Superior temporal gyrus (tissue), 1 donor: ENCODE measurements around the gene GBX2.

ENCODE experiments used
- DNase-seq: peaks from one replicate; pipeline ENCODE4 v3.0.0-alpha.2; 2016; ENCODE audit errors: extremely low spot score

Gene GBX2

DNA sequence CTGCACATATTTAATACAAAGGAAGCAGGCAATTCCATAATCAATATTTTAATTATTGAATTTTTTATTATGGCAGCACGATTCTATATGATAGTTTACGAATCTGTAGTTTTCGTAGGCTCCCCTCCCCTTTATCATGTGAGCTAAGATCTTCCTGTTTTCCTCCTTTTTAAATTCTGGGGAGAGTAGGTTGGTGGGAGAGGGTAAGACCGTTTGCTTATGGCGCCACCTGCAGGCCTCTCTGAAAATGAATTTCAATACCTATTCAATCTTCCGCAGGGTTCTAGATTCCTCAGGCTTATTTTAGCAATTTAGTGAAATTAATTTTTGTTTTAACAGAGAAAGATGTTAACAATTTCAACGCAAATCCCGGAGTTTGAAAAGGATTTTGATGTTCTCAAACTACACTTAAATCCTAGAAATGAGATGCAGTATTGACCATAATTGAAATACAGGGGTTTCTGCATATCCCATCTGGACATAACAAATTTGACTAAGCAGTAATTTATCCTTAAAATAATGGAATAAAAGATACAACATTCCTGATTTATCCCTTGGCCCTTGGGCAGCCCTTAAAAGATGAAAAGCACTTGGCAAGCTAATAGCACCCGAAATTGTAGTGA is 12.8 kb upstream of the GBX2 start:
- DNase-seq, result peak; percentile 63

DNA sequence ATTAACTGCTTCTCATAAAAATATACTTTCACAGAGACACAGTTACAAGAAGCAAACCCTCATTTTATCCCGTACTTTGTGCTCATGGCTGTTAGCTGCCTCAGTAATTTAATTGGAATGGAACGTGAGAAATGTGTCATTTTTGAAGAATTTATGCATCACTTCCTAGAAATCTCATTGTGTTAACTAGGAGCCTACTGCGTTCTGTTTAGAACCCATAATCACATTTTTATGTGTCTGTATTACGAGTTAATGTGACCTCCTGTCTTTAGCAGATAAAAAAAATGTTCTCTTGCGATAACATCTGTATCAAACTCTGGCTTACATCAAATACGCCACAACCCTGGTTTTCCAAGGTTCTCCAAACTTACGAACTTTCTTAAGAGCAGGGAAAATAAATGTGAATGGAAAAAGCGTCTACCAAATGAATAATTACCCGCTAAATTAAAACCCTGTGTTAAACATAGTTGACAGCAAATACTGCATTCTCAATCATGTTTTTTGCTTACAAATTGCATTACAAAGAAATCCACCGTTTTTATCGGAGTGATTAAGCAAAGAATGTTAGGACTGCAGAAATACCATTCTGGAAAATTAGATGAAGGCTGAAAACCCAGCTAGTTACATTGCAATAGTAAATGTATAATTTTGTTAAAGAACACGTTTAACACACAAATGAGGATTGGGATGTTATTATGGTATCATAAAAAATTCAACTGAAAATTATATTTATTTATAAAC is 12.1 kb upstream of the GBX2 start:
- DNase-seq, result no peak

DNA sequence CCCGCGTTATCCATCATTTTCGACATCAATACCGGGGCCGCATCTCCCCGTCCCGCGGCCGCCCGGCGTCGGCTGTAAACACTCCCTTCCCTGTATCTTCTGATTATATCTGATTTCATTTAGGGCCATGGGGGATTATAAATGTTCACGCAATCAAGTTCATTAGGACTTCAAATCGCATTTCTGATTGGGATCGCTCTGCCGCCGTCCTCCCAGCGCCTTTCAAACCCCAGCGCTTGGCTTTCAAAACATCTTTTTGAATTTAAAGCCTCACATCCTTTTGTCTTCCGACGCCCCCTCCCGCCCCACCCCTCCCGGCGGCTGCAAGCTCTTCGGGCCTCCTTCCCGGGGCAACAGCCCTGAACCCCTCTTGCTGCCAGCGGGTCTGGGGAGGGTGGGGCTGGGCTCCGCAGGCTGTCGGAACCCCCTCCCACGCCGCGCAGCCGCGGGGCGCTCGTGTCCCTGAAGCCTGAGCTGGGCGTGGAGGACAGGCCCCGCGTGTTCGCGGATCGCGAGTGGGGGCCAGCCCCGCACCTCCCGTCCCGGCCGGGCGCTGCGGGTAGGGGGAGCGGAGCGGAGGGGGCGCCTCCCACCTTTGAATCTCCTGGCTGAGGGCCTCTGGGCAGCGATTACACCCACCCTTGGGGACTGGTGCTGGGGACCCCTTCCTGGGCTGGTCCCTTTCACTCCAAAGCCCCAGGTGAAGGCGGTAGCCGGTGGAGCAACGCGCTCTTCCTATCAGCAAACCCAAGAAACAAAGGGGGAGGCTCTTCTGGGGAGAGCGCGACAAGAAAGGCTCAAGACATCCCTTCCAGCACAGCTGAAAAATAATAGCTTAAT is 11.3 kb upstream of the GBX2 start:
- no peak for DNase-seq

DNA sequence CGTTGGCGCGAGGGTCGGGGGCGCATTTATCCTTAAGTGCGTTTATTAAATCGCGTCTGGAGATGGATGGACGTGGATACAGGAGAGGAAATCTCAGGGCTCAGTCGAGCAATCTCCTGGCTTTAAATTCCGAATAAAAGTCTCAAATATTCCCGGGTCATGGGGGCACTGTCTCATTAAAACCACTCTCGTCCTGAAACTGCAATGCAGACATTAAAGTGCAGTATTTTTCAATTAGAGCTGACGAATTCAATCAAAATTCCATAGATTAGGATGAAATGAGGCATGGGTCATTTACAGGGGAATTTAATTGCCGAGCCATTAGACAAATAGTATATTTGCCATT is 10.7 kb upstream of the GBX2 start:
- DNase-seq, result no peak

DNA sequence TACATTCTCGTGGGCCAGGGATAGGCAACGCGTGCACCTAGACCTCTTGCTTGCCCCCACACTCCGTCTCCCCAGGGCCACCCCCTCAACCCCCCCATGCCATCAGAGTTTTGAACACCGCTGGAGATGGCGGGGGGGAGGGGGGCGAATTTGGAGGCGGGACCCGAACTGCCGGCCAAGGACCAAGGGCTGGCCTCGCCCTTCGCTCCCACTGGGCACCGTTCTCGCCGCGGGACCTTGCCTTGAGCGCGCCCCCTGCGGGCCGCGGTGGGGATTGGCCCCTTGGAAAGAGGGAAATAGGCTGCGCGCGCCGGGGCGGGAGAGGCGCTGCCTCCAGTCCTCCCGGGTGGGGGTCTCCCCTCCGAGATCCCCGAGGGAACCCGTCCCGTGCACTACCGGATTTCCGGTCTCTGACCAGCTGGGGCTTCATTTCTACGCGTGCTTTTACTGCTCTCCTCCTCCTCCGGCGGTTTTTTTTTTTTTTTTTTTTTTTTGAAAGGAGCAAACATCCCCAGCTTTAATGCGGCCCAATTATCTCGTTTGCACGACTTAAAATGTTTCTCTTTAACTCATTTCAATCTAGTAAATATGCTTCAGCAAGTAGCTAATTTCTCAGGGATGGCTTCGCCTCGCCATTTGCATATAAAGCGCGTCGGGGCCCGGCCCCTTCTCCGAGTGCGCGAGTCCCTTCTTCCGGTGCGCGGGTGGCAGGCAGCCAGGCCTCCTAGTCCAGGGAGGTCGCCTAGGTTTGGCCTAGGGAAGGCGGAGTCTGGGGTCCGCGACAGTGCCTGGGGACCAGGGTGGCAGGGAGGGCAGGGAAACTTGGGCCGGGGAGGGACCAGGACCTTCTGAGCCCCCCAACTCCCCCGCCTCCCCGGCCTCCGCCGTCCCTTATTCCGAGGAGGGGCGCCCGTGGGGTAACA is 10.0 kb upstream of the GBX2 start:
- peak; percentile 26 for DNase-seq

DNA sequence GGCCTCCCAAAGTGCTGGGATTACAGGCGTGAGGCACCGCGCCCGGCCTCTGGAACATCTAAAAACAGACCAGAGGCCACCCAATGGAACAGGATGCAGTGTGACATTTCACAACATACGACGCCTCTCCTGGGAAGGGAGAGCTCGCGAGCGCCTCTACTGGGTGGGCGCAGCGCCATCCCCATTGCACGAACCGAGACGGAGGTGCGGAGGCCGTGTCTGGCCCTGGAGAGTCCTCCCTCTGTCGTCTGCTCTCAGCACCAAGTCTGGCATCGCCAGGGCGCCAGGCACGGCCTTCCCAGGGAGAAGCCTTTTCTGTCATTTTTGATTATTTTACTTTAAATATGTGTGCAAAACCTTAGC is 9.4 kb upstream of the GBX2 start:
- no peak for DNase-seq

DNA sequence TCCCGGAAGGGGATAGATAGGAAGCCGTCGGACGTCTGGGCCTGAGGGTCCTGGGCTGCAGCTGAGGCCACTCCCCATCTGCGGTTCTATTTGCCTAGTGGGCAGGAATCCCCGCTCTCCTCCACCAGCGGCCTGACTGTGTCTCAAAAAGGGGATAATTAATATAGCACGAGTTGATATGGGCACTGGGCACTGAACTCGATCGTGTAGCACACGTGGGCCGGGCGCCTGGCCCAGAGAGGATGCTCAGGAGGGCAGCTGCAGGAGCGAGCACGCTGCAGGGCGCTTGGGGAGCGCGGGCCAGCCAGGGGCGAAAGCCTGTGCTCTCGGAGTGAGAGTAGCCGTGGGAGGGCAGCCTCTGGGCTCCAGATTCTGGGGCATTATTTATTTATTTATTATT is 8.8 kb upstream of the GBX2 start:
- DNase-seq, result no peak

DNA sequence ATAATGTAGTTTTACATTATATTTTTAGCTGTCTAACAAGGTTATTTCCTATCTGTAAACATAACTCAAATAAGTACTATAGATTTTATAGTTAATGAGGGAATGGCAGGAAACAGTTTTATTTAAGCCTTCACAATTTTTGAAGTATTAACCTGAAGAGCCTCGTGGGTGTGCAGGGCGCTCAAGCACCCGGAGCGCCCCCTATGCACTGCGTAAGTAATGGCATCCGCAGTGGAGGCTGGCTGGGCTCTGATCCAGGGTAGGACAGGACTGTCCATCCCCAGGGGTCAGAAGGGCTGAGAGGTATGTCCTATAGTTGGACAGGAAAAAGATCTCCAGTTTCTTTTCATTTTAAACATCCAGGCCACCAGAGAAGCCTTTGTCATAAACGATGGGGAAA is 8.2 kb upstream of the GBX2 start:
- DNase-seq, result no peak

DNA sequence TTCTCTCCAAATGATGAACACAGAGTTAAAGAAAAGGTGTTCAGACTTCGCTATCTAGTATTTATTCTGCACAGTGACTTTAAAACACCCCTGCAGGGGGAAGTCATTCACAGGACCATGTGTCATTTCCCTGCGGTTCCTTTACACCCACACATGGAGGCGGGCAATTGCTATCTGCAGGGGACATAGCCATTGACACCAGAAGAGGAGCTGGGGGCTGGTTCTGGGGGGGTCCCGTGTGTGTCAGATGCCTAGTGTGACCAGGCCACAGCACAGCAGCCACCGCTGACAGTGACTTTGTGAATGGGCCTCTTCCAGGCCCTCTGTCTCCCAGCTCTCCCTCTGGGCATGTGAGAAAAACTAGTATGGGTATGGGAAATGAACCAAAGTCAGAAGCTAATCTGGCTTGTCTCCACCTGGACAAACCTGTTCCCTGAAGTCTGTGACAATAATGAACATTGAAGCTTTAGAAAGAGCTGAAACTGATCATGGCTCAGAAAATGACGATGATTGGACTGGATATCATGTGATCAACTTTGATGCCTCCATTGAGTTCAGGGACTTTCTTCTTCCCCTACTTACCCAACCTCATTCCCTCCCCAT is 7.5 kb upstream of the GBX2 start:
- no peak for DNase-seq

GRCh38 chr2:236173729-236174607 is 5.8 kb upstream of the GBX2 start:
- no peak for DNase-seq

DNA sequence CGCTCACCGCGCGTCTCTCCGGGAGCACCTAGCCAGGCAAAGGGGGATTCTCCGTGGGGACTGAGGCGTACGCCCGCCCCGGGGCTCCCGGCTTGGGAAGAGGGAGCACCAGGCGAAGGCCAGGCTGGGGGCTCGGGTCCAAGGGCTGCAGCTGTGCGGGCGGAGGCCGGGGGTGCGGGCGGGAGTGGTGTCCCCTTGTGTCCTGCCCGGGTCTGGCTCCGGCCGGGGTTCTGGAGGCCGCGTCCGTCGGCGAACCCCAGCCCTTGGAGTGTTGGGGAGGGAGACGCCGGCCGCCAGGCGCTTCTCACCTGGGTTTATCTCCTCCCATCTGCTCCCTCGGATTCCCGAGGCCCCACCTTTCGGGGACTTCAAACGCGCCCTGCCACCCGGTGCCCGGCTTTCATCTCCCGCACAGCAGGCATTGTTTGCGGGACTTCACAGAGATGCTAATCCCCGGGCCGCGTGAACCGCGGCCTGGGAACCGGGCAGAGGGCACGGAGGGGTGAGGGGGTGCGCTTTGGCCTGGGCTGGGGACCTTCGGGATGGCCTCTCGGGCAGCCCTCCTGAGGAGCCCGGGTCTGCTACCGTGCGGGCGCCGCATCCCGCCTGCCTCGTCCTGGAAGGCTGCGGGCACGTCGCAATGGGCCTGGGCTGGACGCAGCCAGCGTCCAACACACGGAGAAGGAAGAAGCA is 5.0 kb upstream of the GBX2 start:
- no peak for DNase-seq

DNA sequence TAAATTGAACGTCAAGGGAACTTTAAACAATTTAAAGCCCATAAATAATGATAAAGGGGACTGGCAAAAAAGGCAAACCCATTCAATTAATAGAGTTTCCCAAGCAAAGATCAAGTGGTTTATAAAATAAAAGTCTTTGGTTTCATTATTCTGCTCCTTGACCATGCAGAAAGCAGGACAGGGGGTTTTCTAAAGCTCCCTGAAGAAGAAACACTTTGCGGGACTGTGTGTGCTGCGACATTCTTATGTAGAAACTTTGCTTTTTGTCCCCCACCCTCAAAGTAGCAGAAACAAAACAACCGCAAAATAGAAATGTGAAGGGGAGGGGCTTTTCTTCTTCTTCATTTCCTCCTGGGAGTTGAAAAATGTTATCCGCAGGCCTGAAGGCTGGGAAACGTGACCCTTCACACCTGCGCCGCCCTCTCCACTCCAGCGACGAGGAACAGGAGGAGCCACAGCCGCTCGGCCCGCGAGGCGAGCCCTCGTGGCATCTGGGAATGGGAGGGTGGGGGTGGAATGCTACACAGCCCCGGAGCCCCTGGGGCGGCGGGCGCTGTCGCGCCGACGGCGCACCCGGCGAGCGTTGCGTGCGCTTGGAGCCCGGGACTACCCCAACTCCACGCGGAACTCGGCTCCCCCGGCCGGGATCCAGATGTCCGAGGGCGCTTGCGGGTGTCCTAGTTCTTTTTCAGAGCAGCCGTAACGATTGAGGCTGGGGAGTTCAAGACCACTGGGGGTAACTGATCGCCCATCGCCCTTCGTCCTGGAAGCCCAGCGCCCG is 4.3 kb upstream of the GBX2 start:
- no peak for DNase-seq

DNA sequence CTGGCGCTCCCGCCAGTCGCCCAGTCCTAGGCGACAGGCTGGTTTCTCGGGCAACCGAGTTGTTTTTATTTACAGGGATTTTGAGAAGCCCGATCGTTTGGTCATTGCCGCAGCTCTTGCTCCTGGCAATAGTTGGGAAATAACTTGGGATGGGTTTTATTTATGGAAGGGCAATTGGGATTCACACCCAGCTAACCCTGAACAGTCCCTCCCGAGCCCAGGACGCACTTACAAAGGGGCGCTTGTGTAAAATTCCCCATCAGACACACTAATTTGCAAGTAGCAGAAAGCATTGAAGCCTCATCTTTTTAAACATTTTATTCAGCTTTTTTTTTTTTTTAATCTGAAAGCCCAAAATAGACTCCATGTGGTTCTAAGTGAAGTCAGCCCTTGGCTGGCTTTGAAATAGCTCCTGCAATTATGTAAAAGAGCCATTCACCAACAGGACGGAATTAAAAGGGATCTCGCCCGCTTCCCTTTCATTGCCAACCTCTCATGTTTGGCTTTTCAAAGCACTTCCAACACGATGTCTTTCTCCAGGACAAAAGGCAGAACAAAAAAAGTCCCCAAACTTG is 3.6 kb upstream of the GBX2 start:
- no peak for DNase-seq

- no peak for DNase-seq
These were observed 3.0 kb upstream of the GBX2 start for GRCh38 chr2:236171181-236171679.

DNA sequence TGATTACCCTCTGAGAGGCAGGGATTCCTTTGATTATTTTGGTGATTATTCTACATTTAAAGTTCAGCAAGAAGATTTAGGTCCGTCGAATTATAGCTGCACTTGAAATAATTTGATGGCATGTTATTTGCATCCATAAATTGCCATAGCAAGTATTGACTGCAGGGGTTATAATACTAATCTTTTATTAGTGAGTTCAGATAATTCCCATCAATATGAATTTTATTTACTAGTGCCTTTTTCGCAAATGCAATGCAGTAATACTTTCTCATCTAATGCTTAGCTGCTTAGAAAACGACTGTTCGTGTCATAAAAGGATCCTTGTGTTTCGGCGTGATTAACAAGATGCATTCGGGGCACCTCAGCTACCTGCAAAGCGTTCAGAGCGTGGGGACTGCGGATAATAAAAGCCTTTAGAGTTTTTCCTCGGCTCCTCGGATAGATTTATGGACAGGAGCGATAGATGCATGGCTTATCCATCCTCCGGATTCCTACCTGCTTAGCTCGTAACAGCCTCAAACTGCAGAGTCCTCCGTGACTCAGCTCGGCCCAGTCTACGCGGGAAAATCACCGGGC is 2.5 kb upstream of the GBX2 start:
- no peak for DNase-seq

GRCh38 chr2:236169741-236170589 is 1.8 kb upstream of the GBX2 start:
- no peak for DNase-seq

GRCh38 chr2:236169151-236169721 is 1.1 kb upstream of the GBX2 start:
- DNase-seq, result no peak
